GM18502 (cell line): ENCODE data around the gene GRM3.

Source experiments
- ATAC-seq: cut with Tn5 transposase; IDR thresholded peaks from one replicate; pipeline ENCODE4 v1.9.1; 2021; ENCODE audit warnings: mild to moderate bottlenecking; ENCODE audit not compliant: unreplicated experiment, poor library complexity

Gene GRM3

GRCh38 chr7:86778271-86778670 is 134.6 kb downstream of the GRM3 start:
- ATAC-seq = no peak

DNA sequence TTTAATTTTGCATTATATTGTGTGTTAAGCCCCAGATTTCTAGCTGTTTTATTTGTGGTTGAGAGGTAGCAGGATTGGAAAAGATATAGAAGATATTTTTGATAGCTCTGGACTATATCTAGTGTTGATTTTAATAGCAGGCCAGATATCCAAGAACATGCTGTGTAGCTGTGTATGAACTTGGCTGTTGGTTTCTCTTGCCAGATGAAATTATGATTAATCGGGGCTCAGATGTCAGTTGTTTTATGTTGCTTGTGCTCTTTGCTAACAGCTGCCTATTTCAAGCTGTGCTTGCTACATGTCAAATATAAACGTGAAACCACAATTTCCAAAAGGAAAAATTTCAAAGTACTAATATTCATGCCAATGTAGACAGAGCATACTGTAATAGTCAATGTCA is 141.1 kb downstream of the GRM3 start:
- no peak for ATAC-seq

DNA sequence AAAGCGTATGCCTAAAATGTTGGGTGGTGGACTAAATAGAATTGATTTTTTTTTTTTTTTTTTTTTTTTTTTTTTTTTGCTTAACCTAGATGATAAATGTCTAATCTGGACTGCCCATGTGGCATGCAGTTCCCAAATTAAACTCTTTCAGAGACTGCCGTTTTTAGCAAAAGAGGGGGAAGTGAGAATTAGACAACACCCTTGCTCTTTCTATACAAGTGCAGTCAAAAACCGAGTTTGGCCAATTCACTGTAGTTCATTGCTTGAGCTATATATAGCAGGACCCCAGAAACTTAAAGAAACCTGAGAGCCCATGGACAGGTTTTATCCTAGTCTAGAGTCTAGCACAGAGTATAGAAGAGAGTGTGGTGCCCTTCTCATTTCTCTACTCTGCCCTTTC is 141.9 kb downstream of the GRM3 start:
- peak; percentile 86 for ATAC-seq

DNA sequence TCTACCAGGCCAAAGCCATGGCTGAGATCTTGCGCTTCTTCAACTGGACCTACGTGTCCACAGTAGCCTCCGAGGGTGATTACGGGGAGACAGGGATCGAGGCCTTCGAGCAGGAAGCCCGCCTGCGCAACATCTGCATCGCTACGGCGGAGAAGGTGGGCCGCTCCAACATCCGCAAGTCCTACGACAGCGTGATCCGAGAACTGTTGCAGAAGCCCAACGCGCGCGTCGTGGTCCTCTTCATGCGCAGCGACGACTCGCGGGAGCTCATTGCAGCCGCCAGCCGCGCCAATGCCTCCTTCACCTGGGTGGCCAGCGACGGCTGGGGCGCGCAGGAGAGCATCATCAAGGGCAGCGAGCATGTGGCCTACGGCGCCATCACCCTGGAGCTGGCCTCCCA is 142.7 kb downstream of the GRM3 start:
- ATAC-seq = no peak

GRCh38 chr7:86788948-86789347 is 145.2 kb downstream of the GRM3 start:
- peak; percentile 57 for ATAC-seq

DNA sequence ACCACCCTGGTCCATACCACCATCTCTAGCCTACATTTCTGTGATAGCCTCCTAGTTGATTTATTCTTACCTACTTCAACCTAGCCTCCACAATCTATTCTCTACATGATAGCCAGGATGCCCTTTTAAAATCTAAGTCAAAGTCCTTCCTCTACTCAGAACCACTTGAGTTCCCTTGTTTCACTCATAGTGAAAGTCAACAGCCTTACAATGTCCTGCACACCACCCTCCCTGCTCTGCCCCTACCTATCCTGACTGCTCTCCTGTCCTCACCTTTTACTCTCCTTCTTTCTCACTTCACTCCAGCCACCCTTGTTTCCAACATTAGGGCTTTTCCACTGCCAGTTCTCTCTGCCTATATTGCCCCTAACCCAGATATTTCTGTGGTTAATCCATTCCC is 146.7 kb downstream of the GRM3 start:
- ATAC-seq = peak; percentile 57

GRCh38 chr7:86792260-86792659 is 148.6 kb downstream of the GRM3 start:
- ATAC-seq = no peak

DNA sequence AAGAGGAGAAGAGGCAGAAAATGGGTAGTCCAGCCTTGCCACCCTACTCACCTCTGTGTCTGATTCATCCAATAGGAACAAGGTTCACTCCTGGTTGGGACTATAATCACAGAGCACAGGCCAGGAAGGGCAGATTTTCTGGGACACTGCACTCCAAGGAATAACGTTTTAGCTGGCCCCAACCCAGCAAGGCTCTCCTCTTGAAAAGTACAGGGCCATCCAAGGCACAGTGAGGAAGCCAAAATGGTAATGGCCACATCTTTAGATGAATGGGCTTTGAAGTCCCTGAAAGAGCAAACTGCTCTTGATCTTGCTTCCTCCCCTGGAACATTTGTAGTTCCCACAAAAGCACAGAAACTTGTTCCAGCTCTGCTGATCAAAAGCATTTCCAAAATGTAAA is 149.4 kb downstream of the GRM3 start:
- no peak for ATAC-seq

- ATAC-seq = peak; percentile 75
Observed at GRCh38 chr7:86814661-86815379, 171.1 kb downstream of the GRM3 start.

DNA sequence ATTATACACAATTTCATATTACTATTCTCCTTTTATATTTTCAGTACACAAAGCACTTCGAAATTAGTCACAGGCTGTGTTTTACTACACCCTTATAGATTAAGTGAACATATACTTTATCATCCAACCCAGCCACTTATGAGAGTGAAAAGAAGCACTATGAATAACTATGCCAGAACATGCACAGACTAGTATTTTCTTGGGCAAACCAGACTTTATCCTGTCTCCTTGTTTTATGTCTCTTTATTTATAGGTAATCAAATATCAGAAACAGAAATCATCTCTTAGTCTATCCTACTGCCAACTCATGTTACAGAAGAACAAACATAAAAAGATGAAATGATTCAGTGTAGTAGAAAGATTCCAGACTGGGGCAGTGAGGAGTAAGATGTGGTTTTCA is 171.8 kb downstream of the GRM3 start:
- ATAC-seq = no peak

- no peak for ATAC-seq
Observed at GRCh38 chr7:86818903-86819302, 175.2 kb downstream of the GRM3 start.

DNA sequence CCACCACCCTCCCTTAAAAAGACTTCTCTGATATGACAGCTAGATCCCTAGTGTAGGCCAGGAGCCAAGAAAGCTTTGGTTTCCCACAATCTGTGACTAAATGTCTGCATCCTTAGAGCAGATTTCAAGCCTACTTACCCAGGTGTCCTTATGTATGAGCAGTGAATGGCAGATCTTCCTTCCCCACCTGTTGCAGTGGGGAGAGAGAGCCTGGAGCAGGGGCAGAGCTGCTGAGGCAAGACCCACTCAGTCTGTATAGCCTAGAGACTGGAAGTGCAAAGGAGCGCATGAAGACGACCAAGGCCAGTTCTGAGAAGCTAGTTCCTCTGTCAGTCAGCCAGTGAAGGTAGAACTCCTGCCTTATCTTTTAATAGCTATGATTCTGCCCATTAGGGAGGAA is 180.1 kb downstream of the GRM3 start:
- no peak for ATAC-seq

DNA sequence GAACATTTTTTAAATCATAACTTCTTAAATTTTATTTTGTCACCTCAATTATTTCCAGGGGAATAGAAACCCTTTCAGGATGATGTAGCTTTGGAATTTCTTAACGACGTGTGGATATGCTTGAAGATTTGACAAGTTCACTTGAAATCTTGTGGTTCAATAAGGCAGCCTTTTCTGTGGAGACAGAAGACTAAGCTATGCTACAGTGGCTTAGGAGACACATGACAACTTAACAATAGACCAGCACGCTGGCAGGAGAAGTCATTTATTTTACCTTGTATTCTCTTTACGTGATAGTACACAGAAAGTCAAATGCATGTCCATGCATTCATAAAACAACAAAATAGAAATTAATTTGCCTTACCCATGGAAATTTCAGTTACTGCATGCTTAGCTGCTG is 181.6 kb downstream of the GRM3 start:
- no peak for ATAC-seq

GRCh38 chr7:86826948-86827347 is 183.2 kb downstream of the GRM3 start:
- no peak for ATAC-seq

DNA sequence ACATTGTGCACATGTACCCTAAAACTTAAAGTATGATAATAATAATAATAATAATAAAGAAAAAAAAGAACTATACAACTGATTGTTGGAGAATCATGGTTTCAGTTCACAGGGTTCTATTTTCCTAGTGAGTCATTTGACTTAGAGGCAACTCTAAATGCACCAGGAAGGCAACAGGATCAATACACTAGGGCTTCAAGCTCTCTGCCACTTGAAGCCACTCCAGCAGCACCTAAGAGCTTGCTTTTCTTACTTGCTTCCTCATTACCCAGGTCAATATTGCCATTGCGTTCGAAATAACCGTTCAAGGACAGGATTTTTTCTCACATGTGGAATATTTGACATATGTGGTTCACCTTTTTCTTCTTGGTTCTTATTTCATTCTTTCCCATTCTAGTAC is 189.7 kb downstream of the GRM3 start:
- ATAC-seq = no peak

DNA sequence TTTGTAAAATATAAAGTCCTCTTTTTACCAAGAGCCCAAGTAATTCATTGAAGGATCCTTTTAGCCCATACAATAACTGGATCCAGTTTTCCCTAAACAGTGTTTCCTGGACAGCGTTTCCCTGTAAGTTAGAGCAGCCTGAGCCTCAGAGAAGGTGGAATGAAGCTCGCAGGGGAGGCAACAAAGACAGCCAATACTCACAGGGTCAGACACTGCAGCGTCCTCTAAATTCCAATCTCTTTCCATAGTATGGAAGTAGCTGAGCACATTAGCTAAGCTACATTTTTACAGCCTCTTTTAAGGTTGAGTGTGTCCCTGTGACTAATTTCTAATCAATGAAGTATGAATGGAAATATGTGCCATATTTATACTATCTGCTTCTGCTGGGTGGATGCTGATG is 193.5 kb downstream of the GRM3 start:
- no peak for ATAC-seq

GRCh38 chr7:86844608-86845007 is 200.9 kb downstream of the GRM3 start:
- peak; percentile 85 for ATAC-seq

DNA sequence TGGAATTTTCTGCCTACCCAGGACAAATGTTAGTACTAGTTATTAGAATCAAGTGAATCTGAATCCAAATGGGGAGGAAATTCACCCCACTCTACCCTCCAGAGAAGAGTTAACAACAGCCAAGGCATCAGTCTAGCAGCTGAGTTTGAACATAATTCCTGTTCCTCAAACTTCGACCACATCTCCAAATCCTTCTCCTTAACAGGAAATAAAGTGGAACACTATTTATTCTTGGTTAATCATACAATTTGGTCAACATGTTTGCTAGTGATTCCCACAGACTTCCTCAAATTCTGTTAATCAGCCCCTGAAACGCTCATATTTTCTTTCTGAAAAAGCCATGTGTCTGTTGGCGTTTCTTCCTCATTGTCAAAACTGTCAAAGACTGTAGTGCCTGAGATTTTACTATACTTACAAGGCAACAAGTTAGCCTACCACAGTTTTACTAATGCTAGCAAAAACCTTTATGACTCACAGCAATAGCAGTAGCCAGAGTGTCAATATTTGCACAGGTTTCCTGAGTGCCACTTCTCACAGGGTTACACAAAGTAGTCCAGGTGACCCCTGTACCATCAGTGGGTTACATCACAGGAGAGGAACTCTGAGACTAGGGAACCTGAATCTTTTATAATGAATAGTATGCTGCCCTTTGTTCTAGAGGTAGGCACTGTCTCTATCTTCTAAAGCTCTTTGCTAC is 202.9 kb downstream of the GRM3 start:
- ATAC-seq = no peak

DNA sequence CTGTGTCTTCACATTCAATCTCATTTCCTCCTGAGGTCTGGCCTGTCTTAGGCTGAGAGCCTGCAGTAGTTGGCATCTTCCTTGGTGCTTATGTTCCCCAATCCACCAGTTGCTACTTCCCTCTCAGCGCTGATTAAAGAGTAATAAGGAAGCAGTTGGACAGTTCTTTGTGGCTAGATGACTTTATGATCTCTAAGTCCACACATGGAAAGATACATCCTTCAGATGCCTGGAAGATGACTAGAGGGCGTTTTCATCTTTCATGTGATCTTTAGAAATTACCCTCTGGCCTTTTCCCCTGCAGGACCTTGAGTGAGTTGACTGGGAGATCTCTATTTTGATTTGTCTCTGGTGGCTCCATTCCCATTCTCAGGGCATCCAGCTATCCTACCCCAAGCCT is 204.5 kb downstream of the GRM3 start:
- ATAC-seq = no peak

GRCh38 chr7:86851566-86851965 is 207.9 kb downstream of the GRM3 start:
- no peak for ATAC-seq

- ATAC-seq = no peak
Observed at GRCh38 chr7:86863452-86863851, 219.7 kb downstream of the GRM3 start.

DNA sequence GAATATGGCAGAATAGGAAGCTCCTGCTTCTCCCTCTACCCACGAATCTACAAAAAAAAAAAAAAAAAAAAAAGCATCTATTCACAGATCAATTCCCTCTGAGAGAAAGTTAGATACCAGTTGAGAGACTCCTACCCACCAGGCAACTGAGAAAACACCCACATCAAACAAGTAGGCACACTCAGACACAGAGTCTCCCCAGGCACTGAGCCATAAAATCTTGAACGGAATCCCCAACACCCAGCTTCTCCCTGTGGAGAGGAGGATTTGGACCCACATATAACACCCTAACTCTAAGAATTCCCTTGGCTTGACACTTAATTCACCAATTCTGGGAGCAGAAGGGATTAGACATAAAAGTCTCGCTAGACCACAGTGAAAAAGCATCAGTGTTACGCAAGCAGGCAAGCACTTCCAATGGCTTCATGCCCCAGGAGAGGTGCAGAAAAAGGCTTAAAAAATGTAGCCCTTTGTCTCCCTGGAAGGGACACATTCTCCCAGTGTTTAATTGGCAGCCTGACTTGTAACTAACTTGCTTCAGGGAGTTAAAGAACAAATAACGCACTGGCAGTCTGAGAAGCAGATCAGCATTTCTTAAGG is 223.6 kb downstream of the GRM3 start:
- ATAC-seq = no peak
